Activated CD8-positive, alpha-beta T cell treated with anti-CD3 and anti-CD28 coated beads for 36 hours (primary cell): ENCODE results near the gene TRIM52. TPM values are rescaled to one million over a fixed set of nuclear protein-coding genes. Genes with fewer than 3 reads are reported as not detected.

Experiments used
- ATAC-seq: fragments of 200-7000 bp; cut with Tn5 transposase; one replicate; pipeline ENCODE4 v1.10.0; 2021; ENCODE audit warnings: mild to moderate bottlenecking, moderate library complexity
- CTCF ChIA-PET: fragments of 350-600 bp; sonication (Branson Sonifier 250); formaldehyde crosslinking; loops from one replicate; lab custom pipeline; 2021; ENCODE audit warnings: antibody characterized with exemption; lab: Charles Lee
- POLR2A ChIA-PET: fragments of 350-600 bp; sonication (Branson Sonifier 250); formaldehyde crosslinking; loops from one replicate; lab custom pipeline; 2021; ENCODE audit warnings: antibody characterized with exemption; lab: Charles Lee
- DNase-seq: peaks from one replicate; pipeline ENCODE4 v3.0.0-alpha.2; 2020
- H3K27ac Mint-ChIP-seq: one replicate; pipeline ENCODE4 v1.8.0; 2021; ENCODE audit warnings: mild to moderate bottlenecking, mixed read lengths
- H3K27me3 Mint-ChIP-seq: one replicate; pipeline ENCODE4 v1.8.0; 2021; ENCODE audit warnings: mixed read lengths
- H3K36me3 Mint-ChIP-seq: one replicate; pipeline ENCODE4 v1.8.0; 2021; ENCODE audit warnings: low read depth, mixed read lengths
- H3K4me1 Mint-ChIP-seq: one replicate; pipeline ENCODE4 v1.8.0; 2021; ENCODE audit warnings: low read depth, mixed read lengths
- H3K4me3 Mint-ChIP-seq: one replicate; pipeline ENCODE4 v1.8.0; 2021; ENCODE audit warnings: mild to moderate bottlenecking, moderate library complexity, mixed read lengths
- H3K9me3 Mint-ChIP-seq: one replicate; pipeline ENCODE4 v1.8.0; 2021; ENCODE audit warnings: mixed read lengths
- CTCF ChIP-seq: fragments of 200-600 bp; IDR thresholded peaks from one replicate; pipeline ENCODE4 v1.8.0; 2022; ENCODE audit warnings: antibody characterized with exemption, mild to moderate bottlenecking
- intact Hi-C: fragments of 100-400 bp; cut with micrococcal nuclease; formaldehyde crosslinking; loops from one replicate; pipeline ENCODE4 v1.10.0; 2022
- microRNA-seq: library from miRNA; unstranded; fragments of <30 nt; microRNA quantifications from one replicate; pipeline ENCODE4 v1.2.0, GENCODE V29; 2022; ENCODE audit warnings: borderline microRNAs expressed, borderline replicate concordance
- total RNA-seq, 2 experiments: library from RNA; stranded (reverse); gene quantifications; one replicate each; pipeline ENCODE4 v1.2.3, GENCODE V29; 2021

The TRIM52 gene
- total RNA-seq, 2 experiments from 2014 or later: 13.2 to 13.8 TPM

DNA sequence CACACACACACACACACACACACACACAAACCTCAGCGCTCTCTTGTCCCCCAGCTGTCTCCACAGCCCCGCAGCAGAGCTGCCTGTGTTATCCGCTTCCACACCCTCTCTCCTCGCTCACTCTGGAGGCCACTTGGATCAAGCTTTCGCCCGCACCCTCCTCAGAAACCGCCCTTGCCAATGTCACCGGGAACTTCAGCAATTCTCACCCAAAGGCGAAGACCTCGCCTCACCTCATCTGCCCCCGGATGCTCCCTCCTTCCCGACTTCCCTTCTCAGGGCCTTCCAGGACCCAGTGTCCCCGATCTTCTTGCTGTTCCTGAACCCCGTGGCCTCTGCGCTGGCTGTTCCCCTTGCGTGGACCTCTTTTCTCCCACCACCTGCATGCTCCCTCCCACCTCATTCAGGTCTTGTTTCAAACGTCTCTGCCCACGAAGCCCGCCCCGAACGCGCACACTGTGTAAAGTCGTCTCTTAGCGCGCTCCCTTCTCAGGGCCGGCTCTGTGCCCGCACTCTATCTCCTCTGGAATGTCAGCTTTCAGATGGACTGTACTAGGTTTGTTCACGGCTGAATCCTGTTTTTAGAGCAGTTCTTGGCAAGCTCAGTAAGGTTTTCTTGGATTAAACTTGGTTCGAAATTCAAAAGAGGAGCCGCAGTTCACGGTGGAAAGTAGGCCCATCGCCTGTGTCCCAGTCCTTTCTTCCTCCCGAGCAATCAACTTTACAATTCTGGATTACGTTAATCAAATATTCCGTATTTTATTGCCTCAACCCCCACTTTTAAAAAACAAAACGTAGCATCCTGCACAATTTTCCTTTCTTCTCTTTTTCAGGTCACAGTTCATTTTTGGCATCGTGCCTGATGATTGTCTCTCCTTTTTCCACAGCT is 54.9 kb downstream of the TRIM52 start:
- no peak for TF ChIP-seq CTCF
- no peaks in the 10 kb centered on the region for H3K9me3 Mint-ChIP-seq
- H3K27ac Mint-ChIP-seq: peak overlapping the region; percentile 92
- ChIA-PET POLR2A (interaction anchor here (0.7 to 8.4 kb wide), 13 partner anchors 11 to 56 kb away, joined by 3 to 159 read pairs (median 12); partner anchors contain the start of genes RACK1, TRIM41 and TRIM52), CTCF (interaction anchor here (1.1 to 8.4 kb wide), 8 partner anchors 8 to 55 kb away, joined by 4 to 80 read pairs (median 6); partner anchors contain the start of genes TRIM41 and TRIM52)
- peaks cover 7% of the 10 kb centered on the region for H3K36me3 Mint-ChIP-seq
- no peak for ATAC-seq
- intact Hi-C loops: no loop called here
- peaks cover 28% of the 10 kb centered on the region for H3K27me3 Mint-ChIP-seq
- H3K4me1 Mint-ChIP-seq: peaks cover 31% of the 10 kb centered on the region
- peak; percentile 54 for DNase-seq
- H3K4me3 Mint-ChIP-seq: peak overlapping the region; percentile 89

Small RNA genes lying within 50 kb of the gene (microRNA-seq; reads per million reads assigned to microRNA genes)
- gene MIR4638: 0.91 reads per million

Other genes with a start within 250 kb of the TRIM52 start
- not detected for gene BTNL9, start 220.9 kb downstream of the TRIM52 start, total RNA-seq
- not detected for gene OR2V1, start 130.0 kb downstream of the TRIM52 start, total RNA-seq
- not detected for gene OR2V2, start 113.6 kb downstream of the TRIM52 start, total RNA-seq
- gene TRIM7, start 55.9 kb downstream of the TRIM52 start, total RNA-seq: 1 to 10 TPM; 1.1 to 3.0 TPM
- gene TRIM41, start 37.9 kb downstream of the TRIM52 start, total RNA-seq: 10 to 100 TPM; 30.6 to 31.5 TPM
- gene RACK1, start 17.2 kb downstream of the TRIM52 start, total RNA-seq: 1,000 to 10,000 TPM; 2,759 to 2,801 TPM
- not detected for gene OR4F3, start 106.1 kb upstream of the TRIM52 start, total RNA-seq